ENCODE data around the gene ATP6V0A1. TPM values are rescaled to one million over a fixed set of nuclear protein-coding genes. Genes with fewer than 3 reads are reported as not detected.

ATP6V0A1 gene
- total RNA-seq (2021; ENCODE audit: unreplicated experiment) = 53.4 TPM
- polyA plus RNA-seq (2012; ENCODE audit: insufficient read length) = 42.5 TPM
- percentile 72 among the genes with signal in this experiment for Bru-seq, nascent RNA
- BruChase-seq, experiment 1, labeled RNA remaining after a 2-hour chase = percentile 83 among the genes with signal in this experiment
- percentile 81 among the genes with signal in this experiment for BruChase-seq, experiment 2, labeled RNA remaining after a 6-hour chase
- long read RNA-seq, full-length matches to known transcripts = 11 of 13 reads
- long read RNA-seq, partial matches to known transcripts = 1 of 13 reads
- long read RNA-seq, other reads (novel, unspliced or antisense) = 1 of 13 reads

GRCh38 chr17:42458497-42459255 is at the start of gene ATP6V0A1:
Gene ATP6V0A1, plus strand, starts transcription at chr17:42458878. Its CDS starts 2,017 bp downstream, at chr17:42460895.
- intact Hi-C loops (cut with micrococcal nuclease; ENCODE audit: unreplicated experiment) = no loop called here
- no TSS peak for BruUV-seq (replicated peaks)
- DNase-seq (ENCODE audit: low read depth, low spot score) = no peak
- peak; percentile 57 for TF ChIP-seq POLR2AphosphoS5 (IDR thresholded peaks at IDR 0.05; ENCODE audit: low read depth, low read length)
- TF ChIP-seq REST (IDR thresholded peaks at IDR 0.05; ENCODE audit: insufficient read depth in 1 of 2, low read depth in 2 of 2, low read length in 1 of 2) = no peak
- in situ Hi-C loops (cut with HindIII; ENCODE audit: low pct_unique_long_range_greater_than_20kb, low sequenced_read_pairs) = no loop called here
- Histone ChIP-seq H3K9me3 (ENCODE audit: control insufficient read depth, insufficient read depth, low read depth, low read length) (no peaks in the 10 kb centered on the region), H3K27ac (ENCODE audit: low read length) (peak within 1 kb of the TSS; percentile 92), H3K27me3 (ENCODE audit: control insufficient read depth, insufficient read depth, low read length) (no peaks in the 10 kb centered on the region), H3K4me3 (ENCODE audit: low read depth in 2 of 2, low read length in 2 of 2) (peak within 1 kb of the TSS; percentile 91 to 93), H3K4me1 (ENCODE audit: control insufficient read depth, insufficient read depth, low read length) (peaks cover 5% of the 10 kb centered on the region; the same call in 1 of the 2 replicates), H3K36me3 (ENCODE audit: control insufficient read depth, insufficient read depth, low read length) (peaks cover 3% of the 10 kb centered on the region; the same call in 1 of the 2 replicates)
- ChIA-PET CTCF (no interaction called here), POLR2A (interaction anchor here (0.6 to 0.7 kb wide), 3 partner anchors 17 to 50 kb away, joined by 3 to 14 read pairs (median 8); no protein-coding TSS in a partner anchor)
- peak; percentile 98 for ATAC-seq

DNA sequence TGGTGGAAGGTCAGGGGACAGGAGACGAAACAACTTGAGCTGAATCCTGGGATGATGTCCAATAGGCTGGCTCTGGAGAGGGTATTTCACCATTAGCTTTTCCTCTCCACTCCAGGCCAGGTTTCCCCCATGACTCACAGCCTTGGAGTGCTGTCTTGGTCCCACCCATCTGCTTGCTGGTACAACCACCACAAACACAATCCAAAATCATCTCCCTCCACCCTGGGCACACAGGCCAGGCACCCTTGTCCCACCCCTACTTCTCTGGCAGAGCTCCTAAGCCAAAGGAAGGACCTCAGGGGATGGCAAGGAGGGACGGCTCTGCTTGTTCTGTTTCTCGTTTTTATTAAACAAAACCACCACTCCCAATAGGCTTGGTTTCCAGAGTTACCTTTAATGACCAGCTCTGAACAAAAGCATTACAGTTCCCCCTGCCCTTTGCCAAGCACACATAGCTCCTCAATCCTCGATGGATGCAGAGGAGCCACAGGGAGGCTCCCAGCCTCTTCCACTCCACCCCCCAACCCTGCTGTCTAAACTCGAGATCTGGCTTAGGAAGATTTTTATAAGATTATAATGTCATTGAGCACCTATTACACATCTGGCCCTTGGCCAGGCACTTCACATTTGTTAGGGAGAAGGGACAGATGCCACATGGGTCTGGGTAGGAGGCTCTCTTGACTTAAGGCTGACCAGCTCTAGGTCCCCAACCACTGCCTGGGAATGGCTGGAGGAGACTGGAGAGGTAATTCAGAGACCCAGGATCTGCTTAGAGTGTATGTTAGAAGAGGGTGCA is 49.0 kb upstream of the ATP6V0A1 start:
- intact Hi-C loops (cut with micrococcal nuclease; ENCODE audit: unreplicated experiment) = no loop called here
- H3K4me1 ChIP-seq (ENCODE audit: control insufficient read depth, insufficient read depth, low read length) = peaks cover 45% of the 10 kb centered on the region
- no peaks in the 10 kb centered on the region for H3K9me3 ChIP-seq (ENCODE audit: control insufficient read depth, insufficient read depth, low read depth, low read length)
- no peak for TF ChIP-seq SIN3A (IDR thresholded peaks at IDR 0.05; ENCODE audit: borderline replicate concordance, insufficient read depth, low read depth, low read length)
- TF ChIP-seq REST (IDR thresholded peaks at IDR 0.05; ENCODE audit: insufficient read depth in 1 of 2, low read depth in 2 of 2, low read length in 1 of 2) = no peak
- TF ChIP-seq POLR2AphosphoS5 (IDR thresholded peaks at IDR 0.05; ENCODE audit: low read depth, low read length) = no peak
- TF ChIP-seq, protein P1, sequence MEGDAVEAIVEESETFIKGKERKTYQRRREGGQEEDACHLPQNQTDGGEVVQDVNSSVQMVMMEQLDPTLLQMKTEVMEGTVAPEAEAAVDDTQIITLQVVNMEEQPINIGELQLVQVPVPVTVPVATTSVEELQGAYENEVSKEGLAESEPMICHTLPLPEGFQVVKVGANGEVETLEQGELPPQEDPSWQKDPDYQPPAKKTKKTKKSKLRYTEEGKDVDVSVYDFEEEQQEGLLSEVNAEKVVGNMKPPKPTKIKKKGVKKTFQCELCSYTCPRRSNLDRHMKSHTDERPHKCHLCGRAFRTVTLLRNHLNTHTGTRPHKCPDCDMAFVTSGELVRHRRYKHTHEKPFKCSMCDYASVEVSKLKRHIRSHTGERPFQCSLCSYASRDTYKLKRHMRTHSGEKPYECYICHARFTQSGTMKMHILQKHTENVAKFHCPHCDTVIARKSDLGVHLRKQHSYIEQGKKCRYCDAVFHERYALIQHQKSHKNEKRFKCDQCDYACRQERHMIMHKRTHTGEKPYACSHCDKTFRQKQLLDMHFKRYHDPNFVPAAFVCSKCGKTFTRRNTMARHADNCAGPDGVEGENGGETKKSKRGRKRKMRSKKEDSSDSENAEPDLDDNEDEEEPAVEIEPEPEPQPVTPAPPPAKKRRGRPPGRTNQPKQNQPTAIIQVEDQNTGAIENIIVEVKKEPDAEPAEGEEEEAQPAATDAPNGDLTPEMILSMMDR (IDR thresholded peaks at IDR 0.05) = no peak
- TF ChIP-seq TCF7L2 (IDR thresholded peaks at IDR 0.05; ENCODE audit: low read depth, low read length) = no peak
- no peak for DNase-seq (ENCODE audit: low read depth, low spot score)
- ATAC-seq = peak; percentile 40; the same call in 1 of the 2 replicates
- no TSS peak for BruUV-seq (replicated peaks)
- POLR2A ChIA-PET = no interaction called here
- in situ Hi-C loops (cut with HindIII; ENCODE audit: low pct_unique_long_range_greater_than_20kb, low sequenced_read_pairs) = no loop called here
- no peaks in the 10 kb centered on the region for H3K36me3 ChIP-seq (ENCODE audit: control insufficient read depth, insufficient read depth, low read length)
- CTCF ChIA-PET = no interaction called here
- H3K27me3 ChIP-seq (ENCODE audit: control insufficient read depth, insufficient read depth, low read length) = no peaks in the 10 kb centered on the region
- peak overlapping the region; percentile 75 for H3K27ac ChIP-seq (ENCODE audit: low read length)
- H3K4me3 ChIP-seq (ENCODE audit: low read depth in 2 of 2, low read length in 2 of 2) = no peak overlapping the region

All from Panc1 (cell line).